Dendritic cell treated with granulocyte-macrophage colony-stimulating factor and Interleukin-4, amounts not matched to agents 40 ng/mL and 50 ng/mL, for 4 days (primary cell): Measurements from ENCODE around the gene ZNF367.

Experiments
- H3K27ac Mint-ChIP-seq: one replicate; pipeline ENCODE4 v1.8.0; 2022; ENCODE audit warnings: mild to moderate bottlenecking, mixed read lengths
- H3K27me3 Mint-ChIP-seq: one replicate; pipeline ENCODE4 v1.8.0; 2022; ENCODE audit warnings: mild to moderate bottlenecking, mixed read lengths
- H3K36me3 Mint-ChIP-seq: one replicate; pipeline ENCODE4 v1.8.0; 2022; ENCODE audit warnings: low read depth, mixed read lengths
- H3K4me1 Mint-ChIP-seq: one replicate; pipeline ENCODE4 v1.8.0; 2022; ENCODE audit warnings: low read depth, mixed read lengths
- H3K4me3 Mint-ChIP-seq: one replicate; pipeline ENCODE4 v1.8.0; 2022; ENCODE audit warnings: mild to moderate bottlenecking, moderate library complexity, mixed read lengths
- H3K9me3 Mint-ChIP-seq: one replicate; pipeline ENCODE4 v1.8.0; 2022; ENCODE audit warnings: mixed read lengths
- intact Hi-C: fragments of 100-400 bp; cut with micrococcal nuclease; formaldehyde crosslinking; loops from one replicate; pipeline ENCODE4 v1.15.0; 2022

The ZNF367 gene

GRCh38 chr9:96348261-96348660 is 69.9 kb downstream of the ZNF367 start:
- intact Hi-C loops: loop anchor here (10.0 kb wide), 1 partner anchor 57 kb away; no protein-coding TSS in a partner anchor
- H3K27ac Mint-ChIP-seq: no peak overlapping the region
- no peaks in the 10 kb centered on the region for H3K27me3 Mint-ChIP-seq
- peaks cover 27% of the 10 kb centered on the region for H3K4me1 Mint-ChIP-seq
- peaks cover 39% of the 10 kb centered on the region for H3K36me3 Mint-ChIP-seq
- H3K9me3 Mint-ChIP-seq: peaks cover 10% of the 10 kb centered on the region
- no peak overlapping the region for H3K4me3 Mint-ChIP-seq

GRCh38 chr9:96345551-96345950 is 72.6 kb downstream of the ZNF367 start:
- intact Hi-C loops: loop anchor here (10.0 kb wide), 1 partner anchor 59 kb away; no protein-coding TSS in a partner anchor
- peaks cover 10% of the 10 kb centered on the region for H3K9me3 Mint-ChIP-seq
- peaks cover 36% of the 10 kb centered on the region for H3K36me3 Mint-ChIP-seq
- H3K27ac Mint-ChIP-seq: peak overlapping the region; percentile 83
- no peaks in the 10 kb centered on the region for H3K27me3 Mint-ChIP-seq
- H3K4me1 Mint-ChIP-seq: peaks cover 27% of the 10 kb centered on the region
- no peak overlapping the region for H3K4me3 Mint-ChIP-seq

- H3K36me3 Mint-ChIP-seq: peaks cover 43% of the 10 kb centered on the region
- H3K9me3 Mint-ChIP-seq: peaks cover 10% of the 10 kb centered on the region
- H3K27me3 Mint-ChIP-seq: no peaks in the 10 kb centered on the region
- intact Hi-C loops: loop anchor here (10.0 kb wide), 1 partner anchor 60 kb away; no protein-coding TSS in a partner anchor
- H3K4me3 Mint-ChIP-seq: no peak overlapping the region
- H3K4me1 Mint-ChIP-seq: peaks cover 30% of the 10 kb centered on the region
- H3K27ac Mint-ChIP-seq: no peak overlapping the region
Observed at GRCh38 chr9:96344458-96345180, 73.6 kb downstream of the ZNF367 start.

DNA sequence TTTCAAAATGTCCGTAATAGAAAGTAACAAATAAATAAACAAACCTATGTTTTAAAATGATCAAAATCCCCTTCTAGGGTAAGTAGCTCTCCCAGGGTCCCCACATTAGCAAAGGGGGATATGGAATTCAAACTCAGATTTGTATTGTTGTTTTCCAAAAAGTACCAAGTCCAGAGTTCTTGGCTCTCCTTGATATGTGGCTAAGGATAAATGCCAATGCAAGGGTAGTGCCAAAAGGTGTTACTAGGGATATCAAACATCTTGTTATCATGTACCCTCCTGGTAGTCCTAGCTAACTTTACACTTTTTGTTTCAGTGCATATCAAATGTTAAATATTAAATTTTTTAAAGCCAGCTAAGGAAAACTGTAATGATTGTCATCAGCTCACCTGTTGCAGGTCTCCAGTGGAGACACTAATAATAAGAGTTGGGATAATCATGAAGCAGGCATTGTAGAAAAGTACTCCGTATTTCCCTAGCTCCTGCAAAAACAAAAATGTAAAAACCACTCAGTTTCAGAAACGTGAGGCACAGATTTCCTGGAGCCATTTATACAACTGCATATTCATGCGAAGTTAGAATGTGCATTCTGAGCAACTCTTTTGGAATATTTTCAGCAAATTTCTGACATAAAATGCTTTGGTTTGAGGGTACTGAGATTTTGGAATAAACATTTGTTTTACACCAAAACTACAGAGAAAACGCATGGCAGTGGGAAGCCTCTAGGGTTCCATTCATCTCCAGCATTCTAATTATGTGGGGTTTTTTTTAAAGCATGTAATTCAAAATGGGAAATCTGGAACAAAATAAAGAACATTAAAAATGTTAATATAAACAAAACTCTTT is 74.4 kb downstream of the ZNF367 start:
- H3K9me3 Mint-ChIP-seq: peaks cover 6% of the 10 kb centered on the region
- H3K27me3 Mint-ChIP-seq: no peaks in the 10 kb centered on the region
- intact Hi-C loops: loop anchor here (10.0 kb wide), 1 partner anchor 61 kb away; no protein-coding TSS in a partner anchor
- no peak overlapping the region for H3K4me3 Mint-ChIP-seq
- H3K27ac Mint-ChIP-seq: no peak overlapping the region
- H3K4me1 Mint-ChIP-seq: peaks cover 30% of the 10 kb centered on the region
- peaks cover 34% of the 10 kb centered on the region for H3K36me3 Mint-ChIP-seq

DNA sequence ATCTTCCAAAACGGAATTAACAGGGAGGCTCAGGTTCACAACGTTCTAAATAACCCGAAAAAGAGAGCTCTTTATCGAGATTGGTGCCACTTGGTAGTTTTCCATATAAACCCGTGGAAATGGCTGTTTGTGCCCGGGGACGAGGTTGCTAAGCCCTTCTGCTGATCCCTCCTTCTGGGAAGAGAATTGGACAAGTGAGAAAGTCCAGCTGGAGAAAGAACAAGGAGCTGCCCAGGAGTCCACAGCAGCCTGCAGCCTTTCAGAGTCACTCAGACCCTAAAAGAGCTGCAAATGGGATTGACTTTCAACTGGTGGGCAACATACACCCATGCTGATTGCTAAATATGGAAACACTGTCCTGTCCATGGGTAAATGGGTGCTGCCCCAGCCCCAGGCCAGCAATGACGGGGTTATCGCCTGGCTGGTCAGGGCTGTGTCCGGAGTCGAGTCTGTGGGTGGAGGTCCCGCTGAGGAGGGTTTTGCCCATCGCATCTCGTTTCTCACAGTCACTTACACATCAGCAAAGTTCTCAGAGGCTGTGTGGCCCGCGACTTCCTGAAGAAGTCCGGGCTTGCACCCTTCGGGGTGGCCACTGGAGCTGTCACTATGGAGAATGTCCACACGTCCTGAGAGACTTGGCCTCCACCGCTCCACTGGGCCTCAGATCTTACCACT is 75.5 kb downstream of the ZNF367 start:
- Mint-ChIP-seq H3K36me3 (peaks cover 30% of the 10 kb centered on the region), H3K27me3 (no peaks in the 10 kb centered on the region), H3K4me3 (no peak overlapping the region), H3K27ac (no peak overlapping the region), H3K9me3 (no peaks in the 10 kb centered on the region), H3K4me1 (peaks cover 30% of the 10 kb centered on the region)
- intact Hi-C loops: loop anchor here (10.0 kb wide), 1 partner anchor 62 kb away; no protein-coding TSS in a partner anchor

DNA sequence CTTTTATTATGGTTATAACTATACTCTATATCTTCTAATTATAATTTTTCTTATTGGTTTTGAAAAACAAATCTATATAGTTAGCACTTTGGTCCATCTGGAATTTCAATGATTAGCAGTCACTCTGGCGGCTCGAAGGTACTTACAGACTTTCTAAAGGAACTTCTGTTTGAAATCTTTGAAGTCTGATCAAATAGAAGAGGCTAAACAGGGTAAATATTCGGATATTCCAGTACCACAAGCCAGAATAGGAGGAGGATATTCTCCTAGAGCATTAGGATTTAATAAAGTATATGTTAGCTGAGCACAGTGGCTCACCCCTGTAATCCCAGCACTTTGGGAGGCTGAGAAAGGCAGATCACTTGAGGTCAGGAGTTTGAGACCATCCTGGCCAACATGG is 77.5 kb downstream of the ZNF367 start:
- Mint-ChIP-seq H3K4me3 (no peak overlapping the region), H3K27ac (no peak overlapping the region), H3K27me3 (no peaks in the 10 kb centered on the region), H3K9me3 (no peaks in the 10 kb centered on the region), H3K36me3 (peaks cover 37% of the 10 kb centered on the region), H3K4me1 (peaks cover 14% of the 10 kb centered on the region)
- intact Hi-C loops: loop anchor here (10.0 kb wide), 1 partner anchor 64 kb away; no protein-coding TSS in a partner anchor

DNA sequence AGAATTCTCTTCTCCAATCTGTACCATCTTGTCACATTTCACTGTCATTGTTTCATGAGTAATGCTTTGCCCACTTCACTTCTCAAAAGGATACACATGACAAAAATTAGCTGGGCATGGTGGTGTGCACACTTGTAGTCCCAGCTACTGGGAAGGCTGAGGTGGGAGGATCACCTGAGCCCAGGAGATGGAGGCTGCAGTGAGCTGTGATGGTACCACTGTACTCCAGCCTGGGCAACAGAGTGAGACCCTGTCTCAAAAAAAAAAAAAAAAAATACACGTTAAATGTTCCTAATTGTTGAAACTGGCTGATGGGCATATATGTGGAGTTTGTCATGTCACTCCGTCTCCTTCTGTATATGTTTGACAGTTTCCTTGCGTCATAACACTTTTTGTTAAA is 79.9 kb downstream of the ZNF367 start:
- H3K9me3 Mint-ChIP-seq: no peaks in the 10 kb centered on the region

More for the DNA sequence above, 79.9 kb downstream of the ZNF367 start:
- Mint-ChIP-seq H3K27me3 (no peaks in the 10 kb centered on the region), H3K27ac (no peak overlapping the region), H3K4me3 (no peak overlapping the region), H3K36me3 (peaks cover 57% of the 10 kb centered on the region), H3K4me1 (peaks cover 8% of the 10 kb centered on the region)
- intact Hi-C loops: no loop called here
